Body of pancreas (tissue), 4 donors: Measurements from ENCODE around the gene CABP7. TPM values are rescaled to one million over a fixed set of nuclear protein-coding genes. Genes with fewer than 3 reads are reported as not detected.

Source experiments
- ATAC-seq: fragments of 150-250 bp; one replicate; pipeline ENCODE4 v1.9.1; 2016
- DNase-seq, 4 donors: peaks; one replicate each; pipeline ENCODE4 v3.0.0-alpha.2; 2019
- H3K27ac ChIP-seq, 4 donors: fragments of 200-600 bp; sonication (generic); 1 replicate in 3 of 4; 2 replicates in 1 of 4; pipeline versions ENCODE4 v1.5.1 to v1.6.1; 2016 to 2019; ENCODE audit warnings: mild to moderate bottlenecking in 1 of 4, mixed read lengths in 1 of 4, moderate library complexity in 1 of 4
- H3K27me3 ChIP-seq, 2 donors: fragments of 200-600 bp; sonication (generic); one replicate each; pipeline ENCODE4 v1.6.0; 2016; ENCODE audit warnings: mild to moderate bottlenecking in 1 of 2
- H3K36me3 ChIP-seq, 2 donors: fragments of 200-600 bp; sonication (generic); replicated peaks in 1 of 2; 2 replicates each; pipeline ENCODE4 v1.5.1; 2016; ENCODE audit warnings: low read depth in 2 of 2; ENCODE audit not compliant: insufficient read depth in 1 of 2
- H3K4me1 ChIP-seq: fragments of 200-600 bp; sonication (generic); one replicate; pipeline ENCODE4 v1.6.0; 2016
- H3K4me3 ChIP-seq, 2 donors: fragments of 200-600 bp; sonication (generic); 1 replicate in 1 of 2; 2 replicates in 1 of 2; pipeline ENCODE4 v1.5.1; 2016 to 2019
- H3K9me3 ChIP-seq, 3 donors: fragments of 200-600 bp; sonication (generic); 1 replicate in 2 of 3; 2 replicates in 1 of 3; pipeline ENCODE4 v1.5.1; 2016
- CTCF ChIP-seq, 7 experiments: fragments of 450-650 bp in 4 of 7; fragments of 200-600 bp in 3 of 7; sonication (generic) in 3 of 7; IDR thresholded peaks; one replicate each; pipeline ENCODE4 v1.5.1; 2016 to 2019; ENCODE audit warnings: antibody characterized with exemption in 7 of 7
- POLR2A ChIP-seq, 3 donors: fragments of 450-650 bp; IDR thresholded peaks; one replicate each; pipeline ENCODE4 v1.6.1; 2016; ENCODE audit warnings: antibody characterized with exemption in 3 of 3, mild to moderate bottlenecking in 2 of 3
- WGBS, 2 donors: methylation state at CpG; one replicate each; pipeline ENCODE4 v1.1.5; 2017; 5-methylcytosine and 5-hydroxymethylcytosine counted together
- intact Hi-C: fragments of 100-400 bp; cut with DNase I; formaldehyde crosslinking; loops from one replicate; pipeline ENCODE4 v1.15.1; 2023
- small RNA-seq: library from RNA; depleted of rRNA; stranded (forward); fragments of <200 nt; gene quantifications from one replicate; pipeline ENCODE3, GENCODE V24; 2016
- total RNA-seq, 2 donors: library from RNA; depleted of rRNA; stranded (reverse); fragments of >200 nt; gene quantifications; one replicate each; pipeline ENCODE4 v1.1.0, GENCODE V29; 2016

Gene CABP7
- total RNA-seq, 2 donors from 2014 or later = 0.78 to 2.6 TPM

GRCh38 chr22:29773233-29773632 is 53.4 kb downstream of the CABP7 start:
- ATAC-seq (no peak), DNase-seq (no peak)
- no peaks in the 10 kb centered on the region for H3K27me3 ChIP-seq
- H3K4me3 ChIP-seq = no peak overlapping the region
- H3K36me3 ChIP-seq = peaks cover 3 to 10% of the 10 kb centered on the region in 2 donors
- no peaks in the 10 kb centered on the region for H3K9me3 ChIP-seq
- 75 to 84% methylated on average over 2 of the region's 2 CpGs for WGBS, 2 donors
- no peak for TF ChIP-seq POLR2A (IDR thresholded peaks at IDR 0.05)
- TF ChIP-seq CTCF (IDR thresholded peaks at IDR 0.05) = no peak
- intact Hi-C loops = no loop called here
- H3K4me1 ChIP-seq = peaks cover 20% of the 10 kb centered on the region
- no peak overlapping the region for H3K27ac ChIP-seq

- DNase-seq (no peak), ATAC-seq (no peak)
- Histone ChIP-seq H3K9me3 (no peaks in the 10 kb centered on the region), H3K4me1 (peaks cover 72% of the 10 kb centered on the region), H3K27ac (peak overlapping the region in 3 of 4 donors; percentile 90 to 91 (median 91)), H3K27me3 (no peaks in the 10 kb centered on the region), H3K4me3 (no peak overlapping the region), H3K36me3 (no peaks in the 10 kb centered on the region)
- intact Hi-C loops = no loop called here
- TF ChIP-seq CTCF (IDR thresholded peaks at IDR 0.05) (no peak), POLR2A (IDR thresholded peaks at IDR 0.05) (no peak)
- WGBS, 2 donors = 96 to 100% methylated on average over 3 to 5 of the region's 5 CpGs
Measured at GRCh38 chr22:29780220-29780619, 60.4 kb downstream of the CABP7 start.

- H3K27ac ChIP-seq = peak overlapping the region; percentile 23 to 91 (median 90)
- H3K4me3 ChIP-seq = no peak overlapping the region
- no peaks in the 10 kb centered on the region for H3K36me3 ChIP-seq
- WGBS, 2 donors = 49 to 64% methylated on average over 8 of the region's 8 CpGs
- peaks cover 79% of the 10 kb centered on the region for H3K4me1 ChIP-seq
- no peaks in the 10 kb centered on the region for H3K9me3 ChIP-seq
- H3K27me3 ChIP-seq = no peaks in the 10 kb centered on the region
- intact Hi-C loops = no loop called here
- DNase-seq (peak in 1 of 4 donors; percentile 43), ATAC-seq (no peak)
- no peak for TF ChIP-seq POLR2A (IDR thresholded peaks at IDR 0.05)
- TF ChIP-seq CTCF (IDR thresholded peaks at IDR 0.05) = no peak
Measured at GRCh38 chr22:29780748-29781676, 61.2 kb downstream of the CABP7 start.

Small RNA genes lying within 50 kb of the gene (small RNA-seq; reads per million reads assigned to genes)
- gene AC004882.2 (not detected), gene RF00019 (not detected)

Other genes starting within 250 kb of the CABP7 start
- gene NEFH, start 239.8 kb upstream of the CABP7 start, total RNA-seq = under 1 TPM; 0.33 to 0.52 TPM
- gene THOC5, start 166.2 kb upstream of the CABP7 start, total RNA-seq = 10 to 100 TPM; 20.0 to 29.0 TPM
- 10 to 100 TPM in 1 of 2 donors, 1 to 10 TPM in 1; 9.2 to 25.4 TPM for gene NIPSNAP1, start 138.9 kb upstream of the CABP7 start, total RNA-seq
- gene NF2, start 116.4 kb upstream of the CABP7 start, total RNA-seq = 10 to 100 TPM; 21.4 to 26.5 TPM
- 1 to 10 TPM; 9.1 to 9.9 TPM for gene ZMAT5, start 47.0 kb downstream of the CABP7 start, total RNA-seq
- 10 to 100 TPM; 21.0 to 27.4 TPM for gene UQCR10, start 47.4 kb downstream of the CABP7 start, total RNA-seq
- gene ASCC2, start 118.3 kb downstream of the CABP7 start, total RNA-seq = 10 to 100 TPM; 34.3 to 42.0 TPM
- 10 to 100 TPM; 37.9 to 46.7 TPM for gene MTMR3, start 163.2 kb downstream of the CABP7 start, total RNA-seq